Mucosa of descending colon (tissue), 3 donors: Measurements from ENCODE around the gene TMEM41A. TPM values are rescaled to one million over a fixed set of nuclear protein-coding genes. Genes with fewer than 3 reads are reported as not detected.

Experiments
- ATAC-seq: fragments of 200-7000 bp; cut with Tn5 transposase; one replicate; pipeline ENCODE4 v1.9.1; 2020; ENCODE audit warnings: mild to moderate bottlenecking, moderate library complexity
- DNase-seq, 3 donors: peaks; one replicate each; pipeline ENCODE4 v3.0.0-alpha.2; 2020
- H3K36me3 ChIP-seq: fragments of 200-600 bp; one replicate; pipeline ENCODE4 v1.8.0; 2021; ENCODE audit warnings: low read depth, mild to moderate bottlenecking
- H3K4me1 ChIP-seq: fragments of 200-600 bp; one replicate; pipeline ENCODE4 v1.8.0; 2021; ENCODE audit warnings: low read depth, mild to moderate bottlenecking
- H3K4me3 ChIP-seq: fragments of 200-600 bp; one replicate; pipeline ENCODE4 v1.8.0; 2021; ENCODE audit warnings: mild to moderate bottlenecking
- H3K9me3 ChIP-seq: fragments of 200-600 bp; one replicate; pipeline ENCODE4 v1.8.0; 2021; ENCODE audit warnings: mild to moderate bottlenecking
- intact Hi-C, 2 donors: fragments of 100-400 bp; cut with DNase I in 1 of 2; cut with micrococcal nuclease in 1 of 2; formaldehyde crosslinking; loops; one replicate each; pipeline versions ENCODE4 v1.11.0 to v1.11.1; 2022; cut with DNase I, micrococcal nuclease
- total RNA-seq, 3 donors: library from RNA; stranded (reverse); fragmentation: NEBNext Ultra II Directional in 2 of 3; extraction: Animal tissue kit (Norgen Biotek cat#: 25700) in 2 of 3; gene quantifications; one replicate each; pipeline versions ENCODE4 v1.2.1 to v1.2.4, GENCODE V29; 2021 to 2023
- TF ChIP-seq, protein P1 (sequence below): fragments of 200-600 bp; IDR thresholded peaks from one replicate; pipeline ENCODE4 v1.8.0; 2022; ENCODE audit warnings: antibody characterized with exemption, mild to moderate bottlenecking
- donor health status: DM: no; HTN: no; CAD: no; lungs with moderate emphysema.
- donor health status: DM: no; HTN: no; CAD: no.
- donor health status: DM: no; HTN: yes; CAD: no.

TMEM41A gene
- total RNA-seq, 3 donors from 2014 or later, result 13.1 to 14.4 (median 14.4) TPM

DNA sequence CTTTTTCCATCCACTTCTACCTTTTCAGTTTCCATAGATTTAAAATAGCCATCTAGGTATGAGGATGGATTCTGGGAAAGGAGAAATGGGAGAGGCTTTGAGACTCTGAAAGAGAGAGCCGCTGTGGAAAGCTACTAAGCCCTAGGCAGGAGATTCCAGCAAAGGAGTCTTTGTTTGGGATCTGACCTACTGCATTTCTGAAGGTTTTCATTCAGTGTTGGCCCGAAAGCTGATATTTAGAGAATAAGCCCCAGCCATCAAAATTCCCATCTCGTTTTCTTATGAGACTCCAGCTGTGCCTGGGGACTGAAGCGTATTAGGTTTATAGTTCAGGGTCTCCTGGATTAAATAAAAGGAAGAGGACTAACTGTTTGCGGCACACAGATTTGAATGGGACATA, 34.1 kb upstream of the TMEM41A start:
- TF ChIP-seq, protein P1, sequence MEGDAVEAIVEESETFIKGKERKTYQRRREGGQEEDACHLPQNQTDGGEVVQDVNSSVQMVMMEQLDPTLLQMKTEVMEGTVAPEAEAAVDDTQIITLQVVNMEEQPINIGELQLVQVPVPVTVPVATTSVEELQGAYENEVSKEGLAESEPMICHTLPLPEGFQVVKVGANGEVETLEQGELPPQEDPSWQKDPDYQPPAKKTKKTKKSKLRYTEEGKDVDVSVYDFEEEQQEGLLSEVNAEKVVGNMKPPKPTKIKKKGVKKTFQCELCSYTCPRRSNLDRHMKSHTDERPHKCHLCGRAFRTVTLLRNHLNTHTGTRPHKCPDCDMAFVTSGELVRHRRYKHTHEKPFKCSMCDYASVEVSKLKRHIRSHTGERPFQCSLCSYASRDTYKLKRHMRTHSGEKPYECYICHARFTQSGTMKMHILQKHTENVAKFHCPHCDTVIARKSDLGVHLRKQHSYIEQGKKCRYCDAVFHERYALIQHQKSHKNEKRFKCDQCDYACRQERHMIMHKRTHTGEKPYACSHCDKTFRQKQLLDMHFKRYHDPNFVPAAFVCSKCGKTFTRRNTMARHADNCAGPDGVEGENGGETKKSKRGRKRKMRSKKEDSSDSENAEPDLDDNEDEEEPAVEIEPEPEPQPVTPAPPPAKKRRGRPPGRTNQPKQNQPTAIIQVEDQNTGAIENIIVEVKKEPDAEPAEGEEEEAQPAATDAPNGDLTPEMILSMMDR, result no peak
- Histone ChIP-seq H3K4me1 (peaks cover 8% of the 10 kb centered on the region), H3K9me3 (no peaks in the 10 kb centered on the region), H3K4me3 (no peak overlapping the region), H3K36me3 (no peaks in the 10 kb centered on the region)
- intact Hi-C loops, result no loop called here
- no peak for ATAC-seq
- DNase-seq, result no peak

DNA sequence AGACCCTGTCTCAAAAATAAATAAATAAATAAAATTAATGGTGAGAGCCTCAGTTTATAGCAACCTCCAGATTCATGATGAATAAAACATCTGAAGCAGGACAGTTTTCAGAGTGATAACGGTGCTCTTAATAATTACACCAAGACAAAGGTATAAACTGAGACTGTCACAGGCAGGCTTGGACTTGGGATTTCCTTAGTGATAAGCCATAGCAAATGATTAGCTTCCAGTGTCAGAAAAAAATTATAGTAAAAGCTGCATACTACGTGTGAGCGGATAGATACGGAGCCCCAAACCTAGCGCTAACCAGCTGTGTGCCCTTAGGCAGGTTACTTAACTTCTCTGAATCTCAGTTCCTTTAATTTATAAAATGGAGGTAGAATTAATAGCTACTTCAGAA, 32.0 kb upstream of the TMEM41A start:
- no peaks in the 10 kb centered on the region for H3K4me1 ChIP-seq
- DNase-seq (no peak), ATAC-seq (no peak)
- no peaks in the 10 kb centered on the region for H3K9me3 ChIP-seq
- H3K4me3 ChIP-seq, result no peak overlapping the region
- TF ChIP-seq, protein P1, result no peak
- H3K36me3 ChIP-seq, result peaks cover 5% of the 10 kb centered on the region
- intact Hi-C loops, result no loop called here

DNA sequence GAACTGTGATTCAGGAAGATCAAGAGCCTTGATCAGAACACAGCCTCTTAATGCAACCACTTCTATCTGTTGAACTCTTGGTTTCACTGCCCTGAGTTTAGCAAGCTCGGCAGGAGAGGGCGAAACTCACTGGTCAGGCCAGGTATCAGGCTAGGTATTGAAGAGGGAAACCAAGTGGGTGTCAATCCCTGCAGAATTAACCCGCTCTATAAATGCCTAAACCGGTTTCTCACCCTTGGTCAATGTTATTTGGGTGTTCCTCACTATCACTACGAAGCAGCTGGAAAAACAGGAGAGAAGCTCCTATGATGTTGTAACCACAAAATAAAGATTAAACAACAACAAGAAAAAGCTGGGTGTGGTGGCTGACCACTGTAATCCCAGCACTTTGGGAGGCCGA, 29.7 kb upstream of the TMEM41A start:
- H3K4me1 ChIP-seq, result no peaks in the 10 kb centered on the region
- ATAC-seq (no peak), DNase-seq (no peak)
- H3K36me3 ChIP-seq, result peaks cover 5% of the 10 kb centered on the region
- no peak overlapping the region for H3K4me3 ChIP-seq
- intact Hi-C loops, result no loop called here
- TF ChIP-seq, protein P1, result no peak
- no peaks in the 10 kb centered on the region for H3K9me3 ChIP-seq

DNA sequence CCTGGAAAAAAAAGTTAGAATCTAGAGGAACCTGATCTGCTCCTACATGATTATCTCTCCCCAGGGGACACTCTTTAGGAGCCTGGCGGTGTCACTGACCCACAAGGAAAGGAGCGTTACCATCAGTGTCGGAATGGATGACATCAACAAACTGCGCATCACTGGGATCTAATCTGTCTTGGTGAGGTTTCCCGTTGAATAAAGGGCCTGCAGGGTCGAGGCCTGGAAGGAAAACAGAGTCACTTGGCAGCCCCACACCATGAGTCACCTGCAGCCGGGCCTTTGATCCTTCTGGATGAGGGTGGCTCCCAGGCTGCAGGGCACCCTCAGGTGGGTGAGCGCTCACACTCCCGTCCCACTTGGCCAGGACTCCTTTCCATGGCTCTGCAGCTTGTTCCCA, 28.5 kb upstream of the TMEM41A start:
- H3K4me1 ChIP-seq, result no peaks in the 10 kb centered on the region
- no peaks in the 10 kb centered on the region for H3K9me3 ChIP-seq
- intact Hi-C loops, result no loop called here
- DNase-seq (no peak), ATAC-seq (peak; percentile 23)
- TF ChIP-seq, protein P1, result no peak
- H3K36me3 ChIP-seq, result peaks cover 5% of the 10 kb centered on the region
- H3K4me3 ChIP-seq, result no peak overlapping the region

DNA sequence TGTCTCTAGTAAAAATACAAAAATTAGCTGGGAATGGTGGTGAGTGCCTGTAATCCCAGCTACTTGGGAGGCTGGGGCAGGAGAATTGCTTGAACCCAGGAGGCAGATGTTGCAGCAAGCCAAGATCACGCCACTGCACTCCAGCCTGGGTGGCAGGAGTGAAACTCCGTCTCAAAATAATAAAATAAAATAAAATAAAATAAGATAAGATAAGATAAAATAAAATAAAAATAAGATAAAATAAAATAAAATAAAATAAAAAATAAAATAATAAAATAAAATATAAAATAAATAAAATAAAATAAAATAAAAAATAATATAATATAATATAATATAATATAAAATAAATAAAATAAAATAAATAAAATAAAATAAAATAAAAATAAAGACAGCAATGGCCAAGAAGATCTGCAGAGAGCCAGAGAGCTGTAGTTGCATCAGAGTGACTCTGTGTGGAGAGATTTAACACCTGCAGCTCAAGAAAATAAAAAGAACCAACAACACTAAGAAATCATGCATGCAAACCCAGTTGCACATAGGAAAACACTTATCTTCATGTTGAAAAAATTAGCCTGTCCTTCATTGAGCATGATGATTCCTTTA, 27.6 kb upstream of the TMEM41A start:
- TF ChIP-seq, protein P1, result no peak
- peaks cover 5% of the 10 kb centered on the region for H3K36me3 ChIP-seq

More for the DNA sequence above, 27.6 kb upstream of the TMEM41A start:
- H3K9me3 ChIP-seq, result no peaks in the 10 kb centered on the region
- ATAC-seq, result no peak
- intact Hi-C loops, result no loop called here
- H3K4me3 ChIP-seq, result no peak overlapping the region
- no peak for DNase-seq
- H3K4me1 ChIP-seq, result no peaks in the 10 kb centered on the region
